GM21528 (cell line): ENCODE data around the gene CATSPERZ.

Source experiments
- ATAC-seq: cut with Tn5 transposase; IDR thresholded peaks from one replicate; pipeline ENCODE4 v1.9.1; 2021; ENCODE audit warnings: mild to moderate bottlenecking, moderate library complexity; ENCODE audit not compliant: unreplicated experiment, low FRiP score

Gene CATSPERZ, protein sequence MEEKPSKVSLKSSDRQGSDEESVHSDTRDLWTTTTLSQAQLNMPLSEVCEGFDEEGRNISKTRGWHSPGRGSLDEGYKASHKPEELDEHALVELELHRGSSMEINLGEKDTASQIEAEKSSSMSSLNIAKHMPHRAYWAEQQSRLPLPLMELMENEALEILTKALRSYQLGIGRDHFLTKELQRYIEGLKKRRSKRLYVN

DNA sequence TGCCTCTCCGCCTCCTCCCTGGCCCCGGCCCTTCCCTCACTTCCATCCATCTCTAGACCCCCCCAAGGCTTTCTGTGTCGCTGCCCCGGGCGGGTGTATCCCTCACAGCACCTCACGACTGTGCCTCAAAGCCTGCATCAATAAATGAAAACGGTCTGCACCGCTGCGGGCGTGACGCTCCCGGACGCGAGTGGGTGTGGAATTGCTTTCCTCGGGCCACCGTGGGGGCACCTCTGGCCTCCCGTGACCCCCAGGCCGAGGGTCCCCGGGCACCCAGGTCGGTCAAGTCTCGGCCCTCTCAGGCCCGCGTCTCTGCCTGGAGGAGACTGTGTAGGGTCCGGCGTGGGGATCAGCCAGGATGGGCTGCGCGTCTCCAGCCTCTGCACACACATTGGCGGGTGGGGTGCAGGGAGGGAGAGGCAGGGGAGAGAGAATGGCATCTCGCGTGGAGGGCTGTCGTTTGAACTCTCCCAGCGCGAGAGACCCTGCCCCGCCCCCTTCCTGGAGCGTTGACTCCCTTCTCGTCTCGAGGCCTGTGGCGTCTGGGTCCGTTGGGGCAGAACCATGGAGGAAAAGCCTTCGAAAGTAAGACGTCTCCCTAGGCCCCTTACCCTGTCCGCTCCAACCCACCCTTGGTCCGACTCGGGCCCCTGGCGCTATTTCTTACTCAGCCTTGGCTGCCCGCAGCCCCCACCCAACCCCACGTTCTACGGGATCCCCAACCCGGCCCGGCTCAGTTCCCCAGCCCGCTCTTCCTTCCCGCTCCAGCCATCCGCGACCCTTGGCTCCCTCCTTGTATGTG is at the start of gene CATSPERZ:
CATSPERZ (plus strand) TSS at position 512 of the 802 bp plus-strand sequence; CDS start at position 565, 53 bp downstream.
- no peak for ATAC-seq

DNA sequence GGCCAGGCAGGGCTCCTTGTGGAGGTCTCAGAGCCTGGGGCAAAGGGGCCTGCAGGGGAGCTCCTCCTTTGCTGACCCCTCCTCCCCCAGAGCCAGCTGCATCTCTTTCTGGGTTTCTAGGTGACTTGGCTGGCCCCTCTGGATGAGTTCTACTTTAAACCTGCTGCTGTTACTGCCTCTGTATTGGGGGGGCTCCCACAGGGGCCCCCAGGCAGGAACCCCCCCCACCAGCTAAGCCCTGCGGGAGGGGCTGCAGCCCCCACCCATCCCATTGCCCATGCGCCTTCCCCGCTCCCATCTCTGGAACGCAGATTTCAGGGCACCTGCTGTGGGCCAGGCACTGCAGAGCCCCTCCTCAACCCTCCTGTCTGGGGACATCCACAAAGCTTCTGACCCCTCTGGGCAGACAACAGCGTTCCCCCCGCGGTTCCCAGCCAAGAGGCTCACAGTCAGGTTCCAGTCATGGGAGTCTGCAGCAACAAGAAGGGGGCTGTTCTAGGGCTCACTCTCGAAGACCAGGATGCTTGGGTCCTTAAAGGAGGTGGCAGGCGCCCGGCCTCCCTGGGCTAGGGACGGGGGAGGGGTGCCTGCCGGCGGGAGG is 49.6 kb upstream of the CATSPERZ start:
- ATAC-seq, result no peak

DNA sequence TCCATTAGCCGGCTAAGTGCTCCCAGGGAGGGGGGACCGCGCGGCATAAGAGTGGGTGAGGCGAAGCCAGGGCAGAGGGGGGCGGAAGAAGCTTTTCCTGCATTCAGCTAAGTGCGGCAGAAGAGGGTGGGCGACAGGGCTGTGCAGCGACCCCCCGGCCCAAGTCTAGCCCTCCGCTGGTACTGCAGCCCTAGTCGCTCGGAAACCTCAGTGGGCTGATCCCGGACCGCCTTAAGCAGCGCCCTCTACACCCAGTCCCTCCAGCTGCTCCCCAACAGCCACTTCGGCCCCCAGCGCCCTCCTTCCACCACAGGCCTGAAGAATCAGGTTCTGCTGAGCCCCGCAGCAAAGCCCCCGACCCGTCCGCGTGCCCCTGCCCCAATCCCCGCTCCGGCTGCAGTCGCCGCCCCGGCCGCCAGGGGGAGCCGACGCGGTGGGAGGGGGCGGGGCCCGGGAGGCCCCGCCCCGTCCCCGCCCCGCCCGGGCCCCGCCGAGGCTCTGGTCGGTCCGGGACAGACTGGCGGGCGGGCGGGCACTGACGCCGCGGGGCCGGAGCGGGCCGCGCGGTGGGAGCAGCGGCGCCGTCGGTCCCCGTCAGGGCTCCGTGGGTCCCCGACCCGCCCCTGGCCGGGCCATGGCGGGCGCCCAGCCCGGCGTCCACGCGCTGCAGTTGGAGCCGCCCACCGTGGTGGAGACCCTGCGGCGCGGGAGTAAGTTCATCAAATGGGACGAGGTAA is 49.0 kb upstream of the CATSPERZ start, which contains the start of gene PLCB3:
PLCB3 (plus strand) TSS at position 515 of the 737 bp plus-strand sequence; CDS start at position 635, 120 bp downstream.
- ATAC-seq, result no peak

DNA sequence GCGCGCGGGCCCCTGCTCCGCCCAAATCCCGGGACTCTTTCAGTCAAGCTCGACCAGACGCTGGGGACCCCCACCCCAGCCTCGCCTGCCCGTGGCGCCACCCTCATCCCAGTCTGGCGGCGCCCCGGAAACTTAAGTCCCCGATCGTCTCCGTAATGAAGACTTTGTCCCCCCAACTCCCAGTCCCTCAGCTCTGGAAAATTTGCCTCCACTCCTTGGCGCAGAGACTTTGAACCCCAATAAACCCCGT is 48.5 kb upstream of the CATSPERZ start:
- no peak for ATAC-seq

DNA sequence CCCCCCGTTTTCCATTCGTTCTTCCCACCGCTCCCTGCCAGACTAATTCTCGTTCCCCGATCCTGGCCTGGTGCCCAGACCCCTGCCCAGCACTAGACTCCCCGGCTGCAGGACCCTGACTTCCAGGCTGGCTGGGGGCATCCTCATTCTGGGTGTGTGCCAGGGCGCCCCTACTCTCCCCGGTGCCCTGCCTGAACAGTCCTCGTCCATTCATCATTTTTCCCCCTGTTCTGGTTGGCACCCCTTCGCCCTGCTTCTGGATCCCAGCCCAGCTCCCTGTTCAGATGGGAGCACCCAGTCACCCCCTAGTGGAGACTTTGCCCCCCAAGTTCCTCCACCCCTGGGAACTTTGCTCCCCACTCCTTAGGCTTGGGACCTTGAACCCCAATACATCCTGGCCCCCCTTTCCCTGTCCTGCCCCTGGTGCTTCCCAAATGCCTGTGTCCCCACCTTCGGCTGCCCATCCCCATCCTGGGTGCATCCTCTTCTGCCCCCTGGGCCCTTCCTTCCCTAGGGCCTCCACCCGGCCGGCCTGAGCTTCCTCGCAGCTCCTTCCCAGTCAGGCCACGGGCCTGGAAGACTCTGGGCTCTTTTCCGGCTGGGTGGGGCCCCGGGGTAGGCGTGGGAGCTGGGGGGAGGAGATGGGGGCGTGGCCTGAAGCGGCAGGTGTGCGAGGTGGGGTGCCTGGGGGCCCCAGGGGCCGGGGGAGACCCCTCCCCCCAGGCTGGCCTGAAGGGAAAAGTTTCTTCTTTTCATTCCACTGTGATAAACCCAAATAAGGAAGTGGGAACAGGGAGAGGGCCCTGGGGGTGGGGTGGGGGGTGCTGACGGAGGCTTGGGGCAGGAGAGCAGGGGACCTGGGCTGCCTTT is 47.9 kb upstream of the CATSPERZ start:
- no peak for ATAC-seq

DNA sequence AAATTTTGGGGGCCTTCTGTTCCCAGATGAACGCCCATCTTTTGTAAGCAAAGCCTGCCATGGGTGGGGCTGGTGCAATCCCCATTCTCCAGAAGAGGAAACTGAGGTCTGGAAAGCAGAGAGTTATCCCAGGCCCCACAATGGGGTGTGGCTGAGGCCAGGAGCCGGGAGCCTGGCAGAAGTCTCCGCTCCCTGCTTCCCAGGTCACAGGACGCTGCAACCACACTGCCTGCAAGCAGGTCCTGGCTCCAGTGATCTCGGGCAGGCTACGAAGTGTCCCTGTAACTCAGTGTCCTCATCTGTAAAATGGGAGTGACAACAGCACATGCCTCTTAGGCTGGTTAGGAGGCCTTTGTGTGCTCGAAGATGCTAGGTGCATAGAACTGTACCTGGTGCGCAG is 47.1 kb upstream of the CATSPERZ start:
- ATAC-seq, result no peak

DNA sequence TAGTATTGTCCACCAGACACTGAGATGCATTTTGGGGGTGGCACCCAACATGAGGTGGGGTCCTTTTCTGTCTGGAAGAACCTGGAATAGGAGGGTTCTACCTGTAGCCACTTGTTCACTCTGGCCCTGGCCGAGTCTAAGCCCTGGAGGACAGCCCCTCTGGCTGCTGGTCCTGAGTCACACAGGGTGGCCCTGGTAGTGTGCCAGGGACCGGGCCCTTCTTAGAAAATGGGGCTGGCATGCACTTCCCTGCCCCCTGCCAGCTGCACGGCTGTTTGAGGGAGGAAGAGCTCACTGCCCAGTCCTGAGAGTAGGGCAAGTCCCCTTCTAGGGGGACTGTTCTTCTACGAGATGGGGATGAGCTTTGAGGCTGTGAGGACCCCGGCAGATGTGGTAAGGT is 46.7 kb upstream of the CATSPERZ start:
- no peak for ATAC-seq

DNA sequence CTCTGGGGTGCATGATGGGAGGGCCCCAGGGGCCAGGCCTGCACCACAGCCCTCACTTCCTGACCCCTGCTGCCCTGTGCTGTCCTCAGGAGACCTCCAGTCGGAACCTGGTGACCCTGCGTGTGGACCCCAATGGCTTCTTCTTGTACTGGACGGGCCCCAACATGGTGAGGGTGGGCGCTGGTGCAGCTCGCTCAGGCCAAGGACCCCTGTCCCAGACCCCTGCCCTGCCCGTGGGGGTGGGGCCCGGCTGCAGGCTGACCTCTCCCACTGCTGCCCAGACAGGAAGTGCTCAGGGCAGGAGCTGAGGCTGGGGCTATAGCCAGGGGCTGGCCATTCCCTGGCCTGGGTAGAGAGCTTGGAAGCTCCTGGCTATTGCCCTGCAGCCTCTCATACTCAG is 45.8 kb upstream of the CATSPERZ start:
- ATAC-seq, result no peak

DNA sequence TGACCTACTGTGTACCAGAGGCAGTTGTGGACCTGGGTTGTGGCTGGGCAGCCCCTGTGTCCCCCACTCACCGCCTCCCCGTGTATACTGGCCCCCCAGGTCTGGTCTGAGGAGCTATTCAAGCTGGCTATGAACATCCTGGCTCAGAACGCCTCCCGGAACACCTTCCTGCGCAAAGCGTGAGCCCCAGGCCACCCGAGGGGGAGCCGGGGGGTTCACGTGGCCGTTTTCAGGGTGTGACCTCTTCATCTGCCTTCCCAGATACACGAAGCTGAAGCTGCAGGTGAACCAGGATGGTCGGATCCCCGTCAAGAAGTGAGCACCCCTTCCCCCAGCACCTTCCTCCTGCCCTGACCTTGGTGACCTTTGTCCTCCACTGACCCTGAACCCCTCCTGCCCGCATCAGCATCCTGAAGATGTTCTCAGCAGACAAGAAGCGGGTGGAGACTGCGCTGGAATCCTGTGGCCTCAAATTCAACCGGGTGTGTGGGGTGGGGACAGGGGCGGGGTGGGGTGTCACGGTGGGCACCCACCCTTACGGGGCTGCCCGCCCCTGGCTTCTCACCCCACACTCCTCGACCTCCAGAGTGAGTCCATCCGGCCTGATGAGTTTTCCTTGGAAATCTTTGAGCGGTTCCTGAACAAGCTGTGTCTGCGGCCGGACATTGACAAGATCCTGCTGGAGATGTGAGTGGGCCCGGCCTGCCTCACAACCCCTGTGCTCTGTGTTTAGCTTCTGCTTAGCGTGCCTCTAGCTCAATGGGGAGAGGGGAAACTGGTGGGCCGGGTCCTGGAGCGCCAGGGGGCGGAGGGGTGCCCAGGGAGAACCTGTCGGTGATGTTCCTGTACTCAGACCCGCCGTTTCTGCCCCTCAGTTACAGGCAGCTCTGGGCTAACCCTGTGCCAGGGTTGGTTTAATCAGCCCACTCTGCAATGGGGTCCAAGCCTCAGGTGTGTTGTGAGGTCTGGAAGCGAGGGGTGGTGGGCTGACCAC is 44.7 kb upstream of the CATSPERZ start:
- no peak for ATAC-seq

DNA sequence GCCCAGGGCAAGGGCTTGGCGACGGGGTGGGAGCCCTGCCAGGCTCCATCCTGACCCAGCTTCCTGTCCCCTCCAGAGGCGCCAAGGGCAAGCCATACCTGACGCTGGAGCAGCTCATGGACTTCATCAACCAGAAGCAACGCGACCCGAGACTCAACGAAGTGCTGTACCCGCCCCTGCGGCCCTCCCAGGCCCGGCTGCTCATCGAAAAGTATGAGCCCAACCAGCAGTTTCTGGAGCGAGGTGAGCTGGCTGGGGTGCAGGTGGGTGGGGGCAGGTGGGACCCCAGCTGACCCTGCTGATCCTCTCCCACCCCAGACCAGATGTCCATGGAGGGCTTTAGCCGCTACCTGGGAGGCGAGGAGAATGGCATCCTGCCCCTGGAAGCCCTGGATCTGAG is 43.9 kb upstream of the CATSPERZ start:
- ATAC-seq, result no peak

DNA sequence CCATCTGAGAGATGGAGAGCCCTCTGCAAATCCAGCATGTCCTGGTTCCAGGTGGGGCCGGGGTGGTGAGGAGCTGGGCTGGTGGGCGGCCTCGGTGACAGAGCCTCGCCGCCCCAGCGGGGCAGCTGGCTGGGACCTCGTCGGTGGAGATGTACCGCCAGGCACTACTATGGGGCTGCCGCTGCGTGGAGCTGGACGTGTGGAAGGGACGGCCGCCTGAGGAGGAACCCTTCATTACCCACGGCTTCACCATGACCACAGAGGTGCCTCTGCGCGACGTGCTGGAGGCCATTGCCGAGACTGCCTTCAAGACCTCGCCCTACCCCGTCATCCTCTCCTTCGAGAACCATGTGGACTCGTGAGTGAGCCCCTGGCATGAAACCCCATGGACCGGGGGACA is 41.8 kb upstream of the CATSPERZ start:
- no peak for ATAC-seq

DNA sequence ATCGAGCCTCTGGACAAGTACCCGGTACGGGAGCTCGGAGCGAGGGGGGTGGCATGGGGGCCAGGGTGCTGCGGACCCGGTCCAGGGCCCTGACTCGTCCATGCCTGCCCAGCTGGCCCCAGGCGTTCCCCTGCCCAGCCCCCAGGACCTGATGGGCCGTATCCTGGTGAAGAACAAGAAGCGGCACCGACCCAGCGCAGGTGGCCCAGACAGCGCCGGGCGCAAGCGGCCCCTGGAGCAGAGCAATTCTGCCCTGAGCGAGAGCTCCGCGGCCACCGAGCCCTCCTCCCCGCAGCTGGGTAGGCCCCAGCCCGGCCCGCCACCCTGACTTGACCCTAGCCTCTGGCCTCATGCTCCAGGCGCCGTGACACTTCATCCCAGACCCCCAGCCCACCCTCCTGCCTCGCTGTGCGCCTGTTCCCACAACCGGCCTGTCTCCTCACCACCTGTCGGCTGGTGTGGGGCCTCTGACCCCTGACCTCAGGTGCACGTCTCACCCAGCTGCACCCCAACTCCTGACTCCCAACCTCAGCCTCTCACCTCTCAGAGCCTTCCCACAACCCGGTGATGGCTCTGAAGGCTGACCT is 41.1 kb upstream of the CATSPERZ start:
- ATAC-seq, result no peak

DNA sequence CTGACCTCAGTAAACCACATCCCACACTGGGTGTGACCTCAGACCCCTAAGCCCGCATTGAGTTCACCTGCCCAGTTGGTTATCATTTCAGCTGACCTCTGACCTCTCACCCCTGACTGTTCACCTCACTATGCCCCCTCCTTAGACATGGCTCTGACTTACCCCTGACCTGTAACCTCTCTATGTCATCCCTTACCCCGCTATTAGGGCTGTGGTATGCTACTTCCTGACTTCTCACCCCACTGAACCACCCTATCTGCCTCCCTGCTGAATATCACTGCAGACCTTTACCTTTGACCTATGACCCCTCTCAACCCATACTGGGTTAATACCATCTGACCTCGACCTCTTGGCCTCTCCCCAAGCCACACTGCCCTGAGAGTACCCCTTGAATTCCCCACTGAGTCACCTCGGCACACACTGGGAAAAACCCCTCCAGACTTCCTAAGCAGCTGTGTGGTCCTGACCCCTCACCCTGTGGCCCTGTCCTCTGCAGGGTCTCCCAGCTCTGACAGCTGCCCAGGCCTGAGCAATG is 40.6 kb upstream of the CATSPERZ start:
- no peak for ATAC-seq

DNA sequence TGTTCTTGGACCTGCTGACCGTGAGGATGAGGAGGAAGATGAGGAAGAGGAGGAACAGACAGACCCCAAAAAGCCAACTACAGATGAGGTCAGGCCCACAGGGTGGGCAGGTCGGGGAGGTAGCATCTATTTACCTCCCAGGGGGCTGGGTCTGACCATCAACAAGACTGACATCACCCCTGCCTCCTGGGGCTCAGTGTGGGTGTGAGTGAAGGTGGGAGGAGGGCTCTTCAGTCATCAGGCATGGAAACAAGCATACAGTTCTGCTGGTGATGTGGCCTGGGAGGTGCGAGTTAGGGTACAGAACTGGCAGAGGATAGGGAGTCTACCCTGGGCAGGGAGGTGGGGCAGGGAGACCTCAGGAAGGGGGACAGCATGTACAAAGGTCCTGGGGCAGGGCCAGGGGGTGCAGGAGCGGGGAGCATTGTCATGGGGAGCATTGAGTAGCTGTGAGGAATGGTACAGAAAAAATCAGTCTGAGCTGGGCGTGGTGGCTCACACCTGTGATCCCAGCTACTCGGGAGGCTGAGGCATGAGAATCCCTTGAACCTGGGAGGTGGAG is 39.9 kb upstream of the CATSPERZ start:
- no peak for ATAC-seq

DNA sequence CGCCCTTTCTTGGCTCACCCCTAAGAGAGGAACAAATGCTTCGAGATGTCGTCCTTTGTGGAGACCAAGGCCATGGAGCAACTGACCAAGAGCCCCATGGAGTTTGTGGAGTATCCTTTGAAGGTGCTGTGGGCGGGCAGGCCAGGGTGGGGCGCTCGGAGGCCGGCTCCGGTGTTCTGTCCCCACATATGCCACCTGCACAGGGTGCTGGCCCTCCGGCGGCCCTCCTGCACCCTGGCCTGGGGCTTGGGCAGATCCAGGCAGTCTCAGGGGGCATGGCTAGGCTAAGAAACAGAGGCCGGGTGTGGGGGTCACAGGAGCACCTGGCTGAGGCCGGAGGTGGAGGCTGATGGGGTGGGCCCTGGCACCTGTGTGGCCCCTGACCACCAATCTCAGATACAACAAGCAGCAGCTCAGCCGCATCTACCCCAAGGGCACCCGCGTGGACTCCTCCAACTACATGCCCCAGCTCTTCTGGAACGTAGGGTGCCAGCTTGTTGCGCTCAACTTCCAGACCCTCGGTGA is 38.5 kb upstream of the CATSPERZ start:
- no peak for ATAC-seq

DNA sequence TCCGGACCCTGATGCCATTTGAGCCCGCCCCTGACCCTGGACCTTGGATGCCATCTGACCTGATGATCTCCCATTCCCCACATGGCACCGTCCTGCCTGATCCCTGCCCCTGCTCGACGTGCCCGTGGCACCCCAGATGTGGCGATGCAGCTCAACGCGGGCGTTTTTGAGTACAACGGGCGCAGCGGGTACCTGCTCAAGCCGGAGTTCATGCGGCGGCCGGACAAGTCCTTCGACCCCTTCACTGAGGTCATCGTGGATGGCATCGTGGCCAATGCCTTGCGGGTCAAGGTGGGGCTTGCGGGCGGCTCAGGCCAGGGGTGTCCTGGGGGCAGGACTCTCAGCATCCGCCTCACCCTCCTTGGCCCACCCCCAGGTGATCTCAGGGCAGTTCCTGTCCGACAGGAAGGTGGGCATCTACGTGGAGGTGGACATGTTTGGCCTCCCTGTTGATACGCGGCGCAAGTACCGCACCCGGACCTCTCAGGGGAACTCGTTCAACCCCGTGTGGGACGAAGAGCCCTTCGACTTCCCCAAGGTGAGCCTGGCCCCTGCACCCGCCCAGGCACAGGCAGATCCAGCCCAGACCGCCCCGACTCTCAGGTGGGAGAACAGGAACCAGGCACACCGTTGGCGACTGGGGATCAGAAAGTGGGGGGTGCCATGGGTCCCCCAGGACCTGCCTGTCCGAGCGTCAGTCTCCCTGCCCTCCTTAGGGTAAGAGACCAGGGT is 37.7 kb upstream of the CATSPERZ start:
- ATAC-seq, result no peak
